ENCODE data around the gene PPM1F. TPM values are rescaled to one million over a fixed set of nuclear protein-coding genes. Genes with fewer than 3 reads are reported as not detected.

The PPM1F gene
- total RNA-seq, 1 donor from 2014 or later = 51.0 TPM

DNA sequence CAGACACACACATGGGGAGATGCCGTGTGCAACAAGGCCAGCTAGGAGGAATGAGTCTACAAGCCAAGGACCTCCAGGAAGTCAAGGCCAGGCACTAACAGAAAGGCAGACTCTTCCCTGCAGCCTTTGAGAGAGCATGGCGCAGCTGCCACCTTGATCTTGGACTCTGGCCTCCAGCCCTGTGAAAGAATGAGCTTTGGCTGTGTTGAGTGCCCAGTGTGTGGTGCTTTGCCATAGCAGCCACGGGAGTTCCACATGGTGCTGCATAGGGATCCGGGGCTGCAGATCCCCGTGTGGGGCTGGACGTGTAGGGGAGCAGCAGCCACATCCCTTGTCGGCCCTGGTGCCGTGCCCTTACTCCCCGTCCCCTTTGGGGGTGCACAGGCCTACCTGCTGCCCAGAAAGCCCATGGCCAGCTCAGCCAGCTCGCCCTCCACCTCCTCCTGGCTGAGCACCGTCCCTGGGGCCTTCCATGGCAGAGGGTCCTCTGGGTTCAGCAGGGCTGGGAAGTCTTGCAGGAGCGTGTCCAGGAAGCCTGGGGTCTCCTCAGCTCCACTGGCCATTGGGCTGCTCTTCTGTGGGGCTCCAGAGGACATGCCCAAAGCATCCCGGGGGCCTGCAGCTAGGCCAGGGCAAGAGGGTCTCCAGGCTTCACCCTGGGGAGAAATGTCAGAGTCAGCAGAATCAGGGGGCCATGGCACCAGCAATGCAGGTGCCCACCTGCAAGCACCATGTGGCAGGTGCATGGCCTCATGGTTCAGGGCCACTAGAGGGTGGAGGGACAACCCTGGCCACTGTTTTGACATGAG is 7.0 kb downstream of the PPM1F start:
- intact Hi-C loops (cut with DNase I) = no loop called here
- DNase-seq (no peak), ATAC-seq (no peak)
- TF ChIP-seq, protein P1, sequence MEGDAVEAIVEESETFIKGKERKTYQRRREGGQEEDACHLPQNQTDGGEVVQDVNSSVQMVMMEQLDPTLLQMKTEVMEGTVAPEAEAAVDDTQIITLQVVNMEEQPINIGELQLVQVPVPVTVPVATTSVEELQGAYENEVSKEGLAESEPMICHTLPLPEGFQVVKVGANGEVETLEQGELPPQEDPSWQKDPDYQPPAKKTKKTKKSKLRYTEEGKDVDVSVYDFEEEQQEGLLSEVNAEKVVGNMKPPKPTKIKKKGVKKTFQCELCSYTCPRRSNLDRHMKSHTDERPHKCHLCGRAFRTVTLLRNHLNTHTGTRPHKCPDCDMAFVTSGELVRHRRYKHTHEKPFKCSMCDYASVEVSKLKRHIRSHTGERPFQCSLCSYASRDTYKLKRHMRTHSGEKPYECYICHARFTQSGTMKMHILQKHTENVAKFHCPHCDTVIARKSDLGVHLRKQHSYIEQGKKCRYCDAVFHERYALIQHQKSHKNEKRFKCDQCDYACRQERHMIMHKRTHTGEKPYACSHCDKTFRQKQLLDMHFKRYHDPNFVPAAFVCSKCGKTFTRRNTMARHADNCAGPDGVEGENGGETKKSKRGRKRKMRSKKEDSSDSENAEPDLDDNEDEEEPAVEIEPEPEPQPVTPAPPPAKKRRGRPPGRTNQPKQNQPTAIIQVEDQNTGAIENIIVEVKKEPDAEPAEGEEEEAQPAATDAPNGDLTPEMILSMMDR (IDR thresholded peaks at IDR 0.05) = no peak
- Histone ChIP-seq H3K27ac (peak overlapping the region; percentile 94), H3K4me1 (peaks cover 98% of the 10 kb centered on the region), H3K27me3 (ENCODE audit: low read depth) (no peaks in the 10 kb centered on the region), H3K9me3 (no peaks in the 10 kb centered on the region), H3K4me3 (no peak overlapping the region), H3K36me3 (peaks cover 30% of the 10 kb centered on the region)

DNA sequence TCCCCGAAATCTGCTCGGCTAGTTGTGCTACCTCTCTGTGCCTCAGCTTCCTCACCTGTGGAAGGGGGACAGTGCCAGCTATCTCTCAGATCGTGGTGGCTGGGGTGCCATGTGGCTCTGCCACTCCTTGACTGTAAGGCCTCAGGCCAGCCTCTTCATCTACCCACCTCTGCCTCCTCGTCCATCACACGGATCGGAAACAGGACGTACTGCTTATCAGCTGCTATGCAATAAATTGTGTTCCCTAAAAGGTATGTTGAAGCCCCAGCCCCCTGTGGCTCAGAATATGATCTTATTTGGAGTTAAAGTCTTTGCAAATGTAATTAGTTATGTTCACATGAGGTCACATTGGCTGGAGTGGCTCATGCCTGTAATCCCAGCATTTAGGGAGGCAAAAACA is 7.8 kb downstream of the PPM1F start:
- H3K4me3 ChIP-seq = no peak overlapping the region
- intact Hi-C loops (cut with DNase I) = no loop called here
- H3K9me3 ChIP-seq = no peaks in the 10 kb centered on the region
- no peak for DNase-seq
- H3K4me1 ChIP-seq = peaks cover 99% of the 10 kb centered on the region
- H3K27me3 ChIP-seq (ENCODE audit: low read depth) = no peaks in the 10 kb centered on the region
- peak overlapping the region; percentile 94 for H3K27ac ChIP-seq
- TF ChIP-seq, protein P1 (IDR thresholded peaks at IDR 0.05) = no peak
- ATAC-seq = no peak
- H3K36me3 ChIP-seq = peaks cover 30% of the 10 kb centered on the region

DNA sequence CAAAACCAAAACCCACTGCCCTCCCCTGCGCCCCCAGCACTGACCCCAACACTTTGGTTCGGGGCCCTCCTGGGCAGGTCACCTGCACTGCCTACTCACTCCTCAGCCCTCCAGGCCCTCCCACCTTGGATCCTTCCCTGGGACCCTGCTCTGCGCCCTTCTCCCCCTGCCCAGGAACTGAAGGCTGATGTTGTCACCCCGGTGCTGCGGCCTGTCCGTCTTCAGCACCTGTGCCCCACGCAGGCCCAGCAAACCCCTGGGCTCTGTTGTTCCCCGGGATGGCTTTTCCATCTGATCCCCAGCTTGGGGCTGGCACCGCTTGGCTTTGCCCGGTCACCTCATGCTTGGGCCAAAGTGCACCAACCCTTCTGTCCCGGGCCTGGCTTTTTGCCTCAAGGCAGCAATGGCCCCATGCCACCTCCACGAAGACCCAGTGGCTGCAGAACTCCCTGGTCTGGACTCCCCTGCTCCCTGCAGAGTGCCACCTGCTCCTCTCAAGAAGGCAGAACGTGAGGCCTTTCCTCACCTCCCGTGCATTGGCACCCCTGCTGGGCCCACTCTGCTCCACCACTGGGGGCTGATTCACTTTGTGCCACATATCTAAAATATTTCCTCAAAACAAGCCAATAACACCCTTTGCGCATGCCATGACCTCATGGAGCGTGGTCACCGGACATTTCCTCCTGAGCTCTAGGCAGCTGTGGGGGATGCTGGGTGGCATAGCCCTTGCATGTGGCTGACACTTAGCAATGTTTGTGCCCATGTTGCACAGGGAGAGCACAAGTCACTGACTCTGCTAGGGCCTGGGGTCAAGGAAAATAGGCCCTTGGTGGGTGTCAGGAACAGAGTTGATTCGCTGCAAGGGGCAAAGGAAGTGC is 8.8 kb downstream of the PPM1F start:
- no peak for DNase-seq
- Histone ChIP-seq H3K27ac (peak overlapping the region; percentile 94), H3K27me3 (ENCODE audit: low read depth) (no peaks in the 10 kb centered on the region), H3K4me1 (peaks cover 99% of the 10 kb centered on the region), H3K9me3 (no peaks in the 10 kb centered on the region), H3K4me3 (no peak overlapping the region), H3K36me3 (peaks cover 33% of the 10 kb centered on the region)
- intact Hi-C loops (cut with DNase I) = no loop called here
- TF ChIP-seq, protein P1 (IDR thresholded peaks at IDR 0.05) = no peak
- no peak for ATAC-seq

DNA sequence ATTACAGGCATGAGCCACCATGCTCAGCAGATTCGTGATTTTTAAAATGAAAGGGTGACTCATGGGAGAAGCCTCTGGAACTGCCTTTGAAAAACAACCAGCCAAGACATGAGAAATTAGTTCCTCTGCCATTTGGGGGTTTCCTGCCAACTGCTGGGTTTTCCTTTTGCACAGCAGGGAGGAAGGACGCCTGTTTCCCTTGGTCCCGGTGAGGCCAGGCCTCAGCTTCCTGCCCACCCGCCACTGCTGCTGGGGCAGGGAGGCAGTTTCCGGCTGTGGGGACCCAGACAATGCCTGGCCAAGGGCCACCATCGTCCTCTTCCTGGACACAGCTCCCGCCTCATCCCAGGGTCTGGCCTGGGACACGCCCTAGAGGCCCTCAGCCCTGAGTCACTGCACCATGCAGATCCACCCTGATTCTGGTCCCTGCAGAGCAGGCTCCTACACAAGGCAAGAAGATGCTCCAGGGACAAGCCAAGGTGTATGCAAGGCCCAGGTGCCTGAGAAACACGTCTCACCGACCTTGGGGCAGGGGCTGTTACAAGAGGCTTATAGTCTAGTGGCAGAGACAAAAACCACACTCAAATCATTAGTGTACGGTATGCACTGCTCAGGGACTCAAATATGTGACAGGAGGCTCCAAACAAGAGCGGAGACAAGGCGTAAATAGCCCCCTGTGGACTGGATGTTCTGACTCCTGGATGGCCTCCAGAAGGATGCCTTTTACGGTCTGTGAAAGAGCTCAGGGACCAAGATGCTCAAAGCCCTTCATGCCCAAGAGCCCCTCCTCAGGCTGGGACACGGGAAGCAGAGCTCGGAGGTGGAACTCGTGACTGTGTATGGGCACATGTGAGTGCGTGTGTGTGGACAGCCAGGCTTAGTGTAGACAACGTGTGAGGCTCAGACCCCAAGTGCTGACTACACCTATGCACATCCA is 10.0 kb downstream of the PPM1F start:
- Histone ChIP-seq H3K27ac (peak overlapping the region; percentile 94), H3K27me3 (ENCODE audit: low read depth) (no peaks in the 10 kb centered on the region), H3K4me3 (no peak overlapping the region), H3K9me3 (no peaks in the 10 kb centered on the region), H3K4me1 (peaks cover 98% of the 10 kb centered on the region), H3K36me3 (peaks cover 34% of the 10 kb centered on the region)
- DNase-seq (peak; percentile 80), ATAC-seq (peak; percentile 3 to 20)
- intact Hi-C loops (cut with DNase I) = no loop called here
- TF ChIP-seq, protein P1 (IDR thresholded peaks at IDR 0.05) = no peak

DNA sequence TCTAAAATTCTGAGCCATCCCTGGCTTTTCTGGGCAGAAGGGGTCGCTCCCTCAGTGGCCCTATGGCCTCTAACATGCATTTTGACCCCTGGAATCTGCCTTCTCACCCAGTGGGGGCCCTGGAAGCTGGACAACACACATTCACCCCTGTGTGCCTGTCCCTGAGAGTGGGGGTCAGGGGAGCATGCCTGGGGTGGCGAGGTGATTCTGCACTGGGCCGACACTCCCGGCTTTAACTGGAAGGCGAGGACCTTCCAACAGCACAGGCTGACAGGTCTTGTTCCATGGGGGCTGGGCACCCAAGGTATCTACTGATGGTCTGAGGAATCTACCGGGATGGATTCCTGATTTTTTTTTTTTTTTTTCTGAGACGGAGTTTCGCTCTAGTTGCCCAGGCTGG is 10.7 kb downstream of the PPM1F start:
- Histone ChIP-seq H3K9me3 (no peaks in the 10 kb centered on the region), H3K4me1 (peaks cover 98% of the 10 kb centered on the region), H3K36me3 (peaks cover 34% of the 10 kb centered on the region), H3K27me3 (ENCODE audit: low read depth) (no peaks in the 10 kb centered on the region), H3K27ac (peak overlapping the region; percentile 94), H3K4me3 (no peak overlapping the region)
- TF ChIP-seq, protein P1 (IDR thresholded peaks at IDR 0.05) = no peak
- intact Hi-C loops (cut with DNase I) = no loop called here
- DNase-seq (no peak), ATAC-seq (no peak)

All from lower lobe of right lung (tissue), 2 donors.